Right kidney (tissue), 9 donors: ENCODE data around the gene UBE2J2.
"Not testable (repeated sequence)": the region's sequence is repeated elsewhere in the genome, so short reads cannot be mapped to it uniquely, and the experiment has no call there.

Experiments used
- DNase-seq: peaks from one replicate; pipeline ENCODE4 v3.0.0-alpha.2; 2016
- long read RNA-seq, 8 donors: transcript quantifications; one replicate each; lab custom pipeline, GENCODE V29; 2026

The UBE2J2 gene
- long read RNA-seq, donor 1, transcript UBE2J2-202 (7 exons, 1,733 nt), result major isoform, 16 of 28 reads
- long read RNA-seq, donor 1, partial matches to known transcripts, result 7 of 28 reads
- long read RNA-seq, donor 1, other reads (novel, unspliced or antisense), result 0 of 28 reads
- long read RNA-seq, donor 2, transcript UBE2J2-202 (7 exons, 1,733 nt), result major isoform, 7 of 16 reads
- long read RNA-seq, donor 2, partial matches to known transcripts, result 6 of 16 reads
- long read RNA-seq, donor 2, other reads (novel, unspliced or antisense), result 0 of 16 reads
- long read RNA-seq, donor 3, transcript UBE2J2-202 (7 exons, 1,733 nt), result major isoform, 6 of 10 reads
- long read RNA-seq, donor 3, partial matches to known transcripts, result 0 of 10 reads
- long read RNA-seq, donor 3, other reads (novel, unspliced or antisense), result 0 of 10 reads
- long read RNA-seq, donor 4, transcript UBE2J2-202 (7 exons, 1,733 nt), result major isoform, 16 of 26 reads
- long read RNA-seq, donor 4, partial matches to known transcripts, result 5 of 26 reads
- long read RNA-seq, donor 4, other reads (novel, unspliced or antisense), result 0 of 26 reads
- long read RNA-seq, donor 5, transcript UBE2J2-202 (7 exons, 1,733 nt), result major isoform, 23 of 27 reads
- long read RNA-seq, donor 5, partial matches to known transcripts, result 0 of 27 reads
- long read RNA-seq, donor 5, other reads (novel, unspliced or antisense), result 0 of 27 reads
- long read RNA-seq, donor 6, transcript UBE2J2-202 (7 exons, 1,733 nt), result major isoform, 12 of 20 reads
- long read RNA-seq, donor 6, partial matches to known transcripts, result 5 of 20 reads
- long read RNA-seq, donor 6, other reads (novel, unspliced or antisense), result 0 of 20 reads
- long read RNA-seq, donor 7, transcript UBE2J2-202 (7 exons, 1,733 nt), result major isoform, 27 of 53 reads
- long read RNA-seq, donor 7, partial matches to known transcripts, result 21 of 53 reads
- long read RNA-seq, donor 7, other reads (novel, unspliced or antisense), result 0 of 53 reads
- long read RNA-seq, donor 8, transcript UBE2J2-202 (7 exons, 1,733 nt), result major isoform, 13 of 20 reads
- long read RNA-seq, donor 8, partial matches to known transcripts, result 0 of 20 reads
- long read RNA-seq, donor 8, other reads (novel, unspliced or antisense), result 0 of 20 reads

DNA sequence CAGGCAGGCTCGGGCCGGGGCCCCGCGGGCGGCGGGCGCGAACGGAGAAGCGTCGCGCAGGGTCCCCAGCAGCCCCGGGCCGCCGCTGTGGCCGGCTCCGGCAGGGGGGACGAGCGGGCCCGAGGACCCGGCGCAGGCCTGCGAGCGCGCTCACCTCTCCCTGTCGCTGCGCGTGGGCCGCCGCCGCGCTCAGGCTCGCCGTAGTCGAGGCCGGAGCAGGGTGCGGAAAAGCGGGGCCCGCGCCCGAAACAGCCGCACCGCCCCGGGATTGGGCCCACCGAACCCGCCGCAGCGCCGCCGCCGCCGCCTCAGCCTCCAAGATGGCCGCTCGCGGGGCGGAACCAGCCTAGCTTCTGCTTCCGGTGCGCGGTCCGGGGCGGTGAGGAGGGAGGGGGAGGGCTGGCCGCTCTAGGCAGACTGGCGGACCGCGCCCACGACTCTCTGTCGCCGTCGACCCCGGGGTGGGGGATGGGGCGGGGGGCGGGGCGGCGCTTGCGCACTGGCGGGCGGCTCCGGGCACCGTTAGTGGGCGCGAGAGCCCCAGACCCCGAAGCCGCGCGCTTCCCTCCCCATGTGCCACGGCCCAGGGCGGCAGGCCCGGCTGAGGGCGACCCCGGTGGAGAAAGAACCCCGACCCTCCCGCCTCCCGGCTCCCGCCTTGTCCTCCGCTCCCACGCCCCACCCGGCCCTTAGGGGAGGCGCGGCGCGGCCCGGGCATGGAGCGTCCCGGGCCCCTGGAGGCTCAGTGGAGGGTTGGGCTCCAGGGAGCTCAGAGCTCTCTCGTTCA, at the start of gene UBE2J2:
Gene UBE2J2, minus strand, starts transcription at position 343 of the 787 bp plus-strand sequence. CDS start 5,862 bp downstream, outside the sequence.
- peak; percentile 79 for DNase-seq

DNA sequence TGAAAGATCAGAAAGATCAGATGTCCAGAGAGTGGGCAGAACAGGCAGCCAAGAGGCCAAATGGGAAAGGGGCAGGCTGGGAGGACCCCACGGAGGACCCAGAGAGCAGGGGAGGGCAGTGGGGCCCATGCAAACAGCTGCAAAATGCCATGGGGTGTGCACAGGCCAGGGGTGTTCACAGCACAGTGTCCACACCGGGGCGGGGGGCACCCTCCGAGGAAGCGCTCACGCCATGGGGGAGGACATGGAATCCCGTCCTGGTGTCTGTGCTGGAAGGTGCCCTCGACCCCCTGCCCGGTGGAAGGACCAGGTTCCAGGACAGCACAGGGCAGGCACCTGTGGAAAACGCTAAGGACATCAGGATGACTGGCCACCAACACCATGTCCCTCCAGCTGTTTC, 49.3 kb upstream of the UBE2J2 start:
- DNase-seq, result no peak

DNA sequence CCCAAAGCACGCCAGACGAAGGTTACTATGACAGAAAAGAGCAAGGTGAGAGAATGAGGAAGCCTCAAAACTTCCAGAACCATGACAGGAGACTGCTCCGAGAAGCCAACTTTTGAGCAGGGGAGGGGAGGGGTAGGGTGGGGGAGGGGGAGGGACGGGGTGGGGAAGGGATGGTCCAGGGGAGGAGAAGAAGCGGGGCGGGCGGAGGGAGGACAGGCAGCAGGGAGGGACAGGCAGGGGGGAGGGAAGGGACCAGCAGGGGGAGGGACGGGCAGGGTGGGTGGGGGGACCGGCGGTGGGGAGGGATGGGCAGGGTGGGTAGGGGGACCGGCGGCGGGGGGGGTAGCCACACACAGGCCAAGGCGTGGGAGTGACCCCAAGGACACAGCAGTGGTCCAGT, 48.8 kb upstream of the UBE2J2 start:
- no peak for DNase-seq

DNA sequence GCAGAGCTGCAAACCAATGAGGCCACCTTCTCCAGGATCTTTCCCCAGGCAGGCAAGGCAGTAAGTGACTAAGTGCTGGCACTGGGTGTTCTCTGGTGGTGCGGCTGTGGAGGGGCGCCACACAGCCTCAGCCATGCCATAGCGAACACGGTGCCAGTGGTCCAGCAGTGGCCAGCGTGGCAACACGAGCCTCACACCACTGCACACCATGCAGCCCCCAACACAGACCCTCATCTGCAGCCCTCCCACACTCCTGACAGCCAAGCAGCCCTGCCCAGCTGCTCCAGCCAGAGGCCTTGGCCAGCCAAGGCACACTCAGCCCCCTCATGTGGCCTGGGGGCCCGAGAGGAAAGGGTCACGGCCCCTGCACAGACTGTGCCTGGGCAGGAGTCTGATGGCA, 47.8 kb upstream of the UBE2J2 start:
- no peak for DNase-seq

DNA sequence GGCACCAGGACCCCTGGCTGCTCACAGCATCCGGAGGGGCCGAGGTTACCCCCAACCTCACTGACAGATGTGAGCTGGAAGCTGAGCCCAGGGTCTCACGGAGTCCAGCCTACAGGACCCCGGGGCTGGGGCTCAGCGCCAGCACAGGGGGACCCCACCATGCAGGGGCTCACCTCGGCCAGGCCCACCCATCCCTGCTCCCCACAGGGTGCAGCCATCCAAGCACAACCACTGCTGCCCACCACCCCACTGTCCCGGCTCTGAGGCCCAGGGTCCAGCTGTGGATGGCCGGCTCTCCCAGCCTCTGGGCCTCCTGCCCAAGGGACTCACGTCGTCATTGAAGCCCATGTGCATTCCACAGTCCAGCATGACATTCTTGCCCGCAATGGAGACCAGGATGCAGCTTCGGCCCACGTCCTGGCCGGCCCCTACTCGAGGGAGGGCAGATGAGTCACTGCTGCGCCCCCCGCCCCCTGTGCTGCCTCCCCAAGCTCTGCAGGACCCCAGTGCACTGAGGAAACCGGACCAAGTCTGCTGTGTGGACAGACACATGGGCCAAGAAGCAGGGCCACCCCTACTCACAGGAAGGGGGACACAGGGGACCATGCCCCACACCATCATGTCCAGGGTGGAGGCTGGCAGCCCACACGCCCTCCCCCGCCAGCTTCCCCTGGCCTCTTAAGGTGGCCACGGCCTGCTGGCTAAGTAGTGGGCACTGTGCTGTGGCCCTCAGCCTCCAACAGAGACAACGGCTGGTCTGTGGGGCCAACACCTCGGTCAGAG, 47.2 kb upstream of the UBE2J2 start:
- no peak for DNase-seq

DNA sequence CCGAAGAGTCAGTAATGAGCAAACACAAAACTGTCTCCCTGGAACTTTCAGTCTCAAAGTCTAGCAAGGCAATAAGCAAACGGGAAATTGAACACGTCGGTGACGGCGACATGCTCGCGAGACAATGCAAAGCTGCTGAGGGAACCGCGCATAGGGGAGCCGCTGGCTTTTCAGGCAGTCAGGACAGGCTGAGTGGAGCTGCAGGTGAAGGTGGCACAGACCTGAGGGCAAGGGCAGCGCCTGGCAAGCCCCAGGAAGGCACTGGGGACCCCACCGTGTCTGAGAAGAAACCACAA, 45.9 kb upstream of the UBE2J2 start:
- no peak for DNase-seq

DNA sequence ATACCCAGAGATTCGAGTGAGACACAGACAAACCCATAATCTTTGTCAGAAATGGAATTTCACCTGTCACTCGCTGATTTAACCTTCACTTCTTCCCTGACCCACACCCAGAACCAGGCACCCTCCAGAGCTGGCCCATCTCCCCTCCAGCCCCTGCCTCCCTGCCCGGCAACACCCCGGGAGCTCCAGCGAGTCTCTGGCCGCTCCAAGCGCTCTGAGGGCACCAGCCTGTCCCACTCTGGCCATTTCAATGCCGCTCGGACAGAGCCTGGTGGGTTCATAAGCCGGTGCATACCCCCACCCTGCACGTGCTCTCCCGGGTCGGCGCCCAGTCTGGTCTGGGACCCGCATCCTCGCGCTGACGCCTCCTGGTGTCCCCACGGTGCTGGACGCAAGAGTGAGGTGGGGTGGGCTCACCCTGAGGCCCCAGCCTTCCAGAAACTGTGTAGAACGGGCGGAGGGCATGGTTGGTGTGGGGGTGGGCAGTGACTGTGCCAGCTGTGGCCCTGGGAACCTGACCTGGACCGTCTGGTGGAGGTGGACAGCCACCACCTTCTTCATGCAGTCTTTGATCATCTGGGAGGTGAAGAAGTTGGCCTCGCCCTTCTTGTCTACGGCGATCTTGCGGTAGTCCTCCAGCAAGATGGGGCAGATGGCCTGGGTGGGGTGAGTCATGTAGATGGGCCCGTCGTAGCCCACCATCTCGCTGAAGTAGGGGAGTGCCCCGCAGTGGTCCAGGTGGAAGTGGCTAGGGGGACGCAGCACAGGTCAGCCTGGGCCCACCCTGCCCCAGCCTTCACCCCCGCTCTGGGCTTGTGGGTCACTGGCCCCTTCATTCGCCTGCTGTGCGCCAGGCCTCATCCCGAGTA, 45.4 kb upstream of the UBE2J2 start:
- no peak for DNase-seq

DNA sequence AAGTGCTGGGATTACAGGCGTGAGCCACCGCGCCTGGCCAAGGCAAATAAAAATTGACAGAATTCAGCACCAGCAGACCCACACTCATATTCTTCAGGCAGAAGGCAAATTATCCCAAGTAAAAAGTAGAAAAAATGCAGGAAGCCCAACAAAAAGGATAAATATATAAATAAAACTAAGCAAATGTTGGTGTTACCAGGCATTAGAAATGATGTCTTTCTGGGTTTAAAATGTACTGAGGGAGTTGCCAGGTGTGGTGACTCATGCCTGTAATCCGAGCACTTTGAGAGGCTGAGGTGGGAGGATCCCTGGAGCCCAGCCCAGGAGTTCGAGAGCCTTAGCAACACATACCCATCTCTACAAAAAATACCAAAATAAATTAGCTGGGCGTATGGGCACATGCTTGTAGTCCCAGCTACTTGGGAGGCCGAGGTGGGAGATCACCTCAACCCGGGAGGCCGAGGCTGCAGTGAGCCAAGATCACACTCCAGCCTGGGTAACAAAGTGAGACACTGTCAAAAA, 44.5 kb upstream of the UBE2J2 start:
- no peak for DNase-seq

DNA sequence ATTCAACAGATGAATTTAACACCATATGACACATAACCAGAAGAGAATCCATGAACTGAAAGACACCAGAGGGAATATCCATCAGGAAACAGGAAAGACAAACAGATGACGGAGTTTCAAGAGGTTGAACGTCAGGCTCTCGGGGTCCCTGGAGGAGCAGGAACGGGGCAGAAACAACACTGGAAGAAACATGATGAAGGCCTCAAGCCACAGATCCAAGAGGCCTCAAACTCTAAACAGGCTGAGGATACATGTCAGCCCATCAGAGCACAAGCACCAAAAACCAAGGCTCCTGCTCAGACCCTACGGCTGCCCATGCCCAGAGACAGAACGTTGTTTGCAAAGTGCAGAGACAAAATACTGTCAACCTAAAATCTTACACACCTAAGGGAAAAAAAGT, 43.8 kb upstream of the UBE2J2 start:
- DNase-seq, result no peak

DNA sequence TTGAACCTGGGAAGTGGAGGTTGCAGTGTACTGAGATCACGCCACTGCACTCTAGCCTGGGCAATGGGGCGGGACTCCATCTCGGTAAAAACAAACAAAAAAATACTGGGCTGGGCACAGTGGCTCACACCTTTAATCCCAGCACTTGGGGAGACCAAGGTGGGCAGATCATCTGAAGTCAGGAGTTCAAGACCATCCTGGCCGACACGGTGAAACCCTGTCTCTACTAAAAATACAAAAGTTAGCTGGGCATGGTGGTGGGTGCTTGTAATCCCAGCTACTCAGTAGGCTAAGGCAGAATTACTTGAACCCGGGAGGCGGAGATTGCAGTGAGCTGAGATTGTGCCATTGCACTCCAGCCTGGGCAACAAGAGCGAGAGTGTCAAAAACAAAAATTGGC, 42.5 kb upstream of the UBE2J2 start:
- not testable (repeated sequence) for DNase-seq

DNA sequence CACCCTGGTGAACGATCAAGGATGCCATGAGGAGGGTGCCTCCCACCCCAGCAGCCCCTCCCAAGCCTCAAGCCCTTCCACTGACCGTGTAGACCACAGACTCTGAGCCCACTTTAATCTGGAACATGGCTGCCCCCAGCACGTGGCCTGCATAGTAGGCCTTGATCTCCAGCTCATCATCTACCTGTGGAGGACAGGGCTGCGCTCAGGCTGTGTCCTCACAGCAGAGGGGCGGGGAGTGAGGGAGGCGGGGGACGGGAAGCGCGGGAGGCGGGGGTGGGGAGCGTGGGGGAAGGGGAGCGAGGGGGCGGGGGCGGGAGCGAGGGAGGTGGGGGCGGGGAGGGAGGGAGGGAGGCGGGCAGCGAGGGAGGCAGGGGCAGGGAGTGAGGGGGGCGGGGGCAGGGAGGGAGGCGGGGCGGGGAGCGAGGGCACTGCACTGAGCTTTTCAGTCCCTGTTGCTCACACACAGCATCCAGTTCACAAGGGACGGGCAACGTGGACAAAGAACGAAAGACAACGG, 41.8 kb upstream of the UBE2J2 start:
- DNase-seq, result no peak

DNA sequence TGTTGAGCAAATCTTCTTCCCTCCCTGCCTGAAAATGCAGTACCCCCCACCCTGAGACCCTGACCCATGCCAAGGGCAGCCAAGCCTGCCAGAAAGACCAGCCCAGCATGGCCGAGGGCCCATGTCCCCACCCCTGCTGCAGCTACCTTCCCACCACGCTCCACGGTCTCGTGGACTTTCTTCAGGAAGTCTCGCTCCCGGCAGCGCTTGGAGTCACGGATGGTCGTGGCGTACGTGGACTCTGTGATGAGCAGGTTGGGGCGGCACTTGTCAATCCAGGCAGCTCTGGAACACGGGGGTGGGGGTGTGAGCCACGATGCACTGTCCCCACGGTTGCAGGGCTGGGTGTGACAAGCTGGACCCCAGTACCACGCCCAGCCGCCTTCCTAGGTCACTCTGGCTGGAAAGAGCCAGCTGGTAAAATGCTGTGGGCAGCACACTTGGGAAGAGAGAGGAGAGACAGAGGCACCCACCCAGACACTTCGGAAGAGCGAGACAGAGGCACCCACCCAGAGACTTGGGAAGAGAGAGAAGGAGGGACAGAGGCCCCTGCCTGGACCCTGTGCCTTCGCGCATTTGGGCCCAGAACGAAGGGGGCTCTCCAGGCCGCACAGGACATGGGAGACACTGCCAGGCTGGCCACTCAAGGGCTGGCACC, 41.2 kb upstream of the UBE2J2 start:
- DNase-seq, result no peak

DNA sequence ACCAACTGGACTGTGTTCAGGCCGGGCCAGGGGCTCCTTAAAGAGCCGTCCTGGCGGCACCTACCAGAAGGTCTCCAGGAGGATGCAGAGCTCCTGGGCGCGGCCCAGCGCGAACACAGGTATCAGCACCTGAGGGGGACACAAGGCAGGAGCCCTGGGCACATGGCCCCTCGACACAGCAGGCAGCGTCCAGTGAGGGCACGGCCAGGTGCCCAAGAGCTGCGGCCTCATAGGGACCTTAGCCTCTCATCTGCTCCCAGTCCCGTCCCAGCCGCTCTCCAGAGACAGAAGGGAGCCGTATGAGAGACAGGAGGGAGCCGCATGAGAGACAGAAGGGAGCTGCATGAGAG, 40.6 kb upstream of the UBE2J2 start:
- no peak for DNase-seq

DNA sequence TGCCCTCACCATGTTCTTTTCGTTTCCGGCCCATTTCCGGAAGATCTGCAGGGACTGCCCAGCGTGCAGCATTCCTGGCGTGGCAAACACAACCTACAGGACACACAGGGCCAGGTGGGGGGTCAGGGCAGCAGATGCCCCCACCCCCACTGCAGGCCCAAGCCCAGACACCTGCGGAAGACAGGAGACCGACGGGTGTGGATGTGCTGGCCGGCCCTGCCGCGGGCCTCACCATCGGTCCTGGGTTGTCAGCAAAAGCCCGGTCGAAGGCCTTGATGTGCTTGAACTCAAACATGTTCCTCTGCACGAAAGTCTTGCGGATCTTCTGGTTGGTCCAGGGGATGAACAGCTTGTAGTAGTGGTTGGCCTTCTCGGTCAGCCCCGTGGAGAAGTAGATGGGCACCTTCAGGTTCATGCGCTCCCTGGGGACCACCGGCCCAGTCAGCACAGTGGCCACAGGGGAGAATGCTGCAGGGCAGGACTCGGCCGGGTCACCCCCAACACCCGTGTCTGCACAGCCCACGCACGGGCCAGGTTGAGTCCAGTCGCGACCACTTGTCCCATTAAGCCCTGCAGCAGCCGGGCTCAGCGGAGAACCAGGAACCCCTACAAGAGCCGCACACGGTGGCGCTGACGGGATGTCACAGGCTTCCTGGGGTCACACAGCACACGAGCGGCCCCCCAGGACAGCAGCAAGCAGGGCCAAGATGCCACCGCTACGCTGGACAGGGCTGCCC, 40.0 kb upstream of the UBE2J2 start:
- DNase-seq, result no peak

DNA sequence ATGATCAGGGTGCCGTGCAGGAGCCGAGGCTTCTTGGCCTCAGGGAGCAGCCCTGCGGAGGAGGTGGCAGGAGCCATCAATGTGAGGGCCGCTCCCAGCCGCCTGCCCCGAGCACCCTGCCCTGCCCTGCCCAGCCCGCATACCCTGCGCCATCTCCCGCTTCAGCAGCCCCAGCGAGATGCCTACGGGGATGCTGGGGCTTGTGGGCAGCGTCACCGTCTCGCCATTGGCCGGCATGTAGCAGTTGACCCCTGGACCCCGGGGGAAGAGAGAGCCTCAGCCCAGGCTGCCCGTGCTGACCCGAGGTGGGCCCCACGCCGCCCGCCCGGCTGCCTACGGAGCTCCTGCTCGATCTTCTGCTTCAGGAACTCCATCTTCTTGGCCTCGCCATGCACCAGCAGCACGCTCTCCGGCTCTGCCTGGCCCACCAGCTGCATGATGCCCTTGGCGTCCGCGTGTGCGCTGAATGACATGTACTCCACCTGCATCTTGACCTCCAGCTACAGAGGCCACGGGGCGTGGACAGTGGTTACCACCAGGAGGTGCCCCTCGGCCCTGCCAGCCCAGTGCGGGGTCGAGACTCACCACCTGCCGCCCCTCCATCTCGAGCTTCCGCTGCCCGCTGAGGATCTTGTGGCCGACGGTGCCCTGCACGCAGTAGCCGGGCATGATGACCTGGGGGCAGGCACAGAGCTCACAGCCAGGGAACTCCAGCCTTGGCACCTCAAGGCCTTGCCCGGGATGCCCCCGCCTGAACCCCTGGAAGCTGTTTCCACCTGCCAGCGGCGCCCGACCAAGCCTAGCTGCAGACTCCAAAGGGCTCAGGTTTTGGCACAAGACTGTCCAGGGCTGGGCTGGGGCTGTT, 39.0 kb upstream of the UBE2J2 start:
- DNase-seq, result no peak

DNA sequence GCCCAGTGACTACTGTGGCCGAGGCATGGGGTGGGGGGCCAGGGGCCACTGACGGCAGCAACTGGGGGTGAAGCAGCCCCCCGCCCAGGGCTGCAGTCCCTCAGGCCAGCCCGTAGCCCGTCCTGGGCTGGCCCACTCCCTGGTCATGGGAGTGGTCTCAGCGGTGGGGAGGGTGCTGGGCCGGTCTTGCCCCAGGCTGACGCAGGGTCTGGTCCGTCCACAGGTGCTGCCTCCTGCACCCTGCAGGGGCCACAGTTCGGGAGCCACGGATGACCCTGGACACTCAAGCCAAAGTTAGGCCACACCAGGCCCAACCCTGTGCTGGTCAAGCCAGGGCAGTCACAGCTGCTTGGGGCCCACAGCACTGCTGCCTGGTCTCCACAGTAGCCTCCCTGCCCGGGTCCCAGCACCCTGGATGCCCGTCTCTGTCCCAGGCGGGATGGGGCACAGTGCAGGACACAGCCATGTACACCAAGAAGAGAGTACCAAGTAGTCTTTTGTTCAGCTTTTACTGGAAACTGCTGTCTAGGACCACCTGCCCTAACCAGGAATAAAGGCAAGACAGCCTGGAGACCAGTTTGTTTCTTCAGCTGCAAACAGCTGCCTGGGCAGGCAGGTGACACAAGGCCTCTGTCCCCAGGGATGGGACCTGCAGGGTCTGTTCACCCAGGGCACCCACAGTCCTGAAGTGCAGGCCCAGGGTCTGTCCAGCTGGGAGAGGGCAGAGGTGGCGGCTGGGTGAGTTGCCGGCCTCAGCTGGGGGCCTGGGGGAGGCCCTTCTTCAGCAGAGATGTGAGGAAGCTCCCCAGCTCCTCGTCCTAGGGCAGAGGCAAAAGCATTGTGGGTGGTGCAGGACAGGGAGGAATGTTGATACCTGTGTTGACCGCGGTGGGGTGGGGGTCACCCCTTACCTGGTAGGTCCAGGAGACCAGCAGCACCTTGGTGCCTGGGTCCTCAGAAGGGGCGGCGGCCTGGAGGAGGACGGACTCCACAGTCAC, 37.8 kb upstream of the UBE2J2 start:
- no peak for DNase-seq
